ENCODE measurements around the gene WIPI1. TPM values are rescaled to one million over a fixed set of nuclear protein-coding genes. Genes with fewer than 3 reads are reported as not detected.

The WIPI1 gene
- total and polyA plus RNA-seq, 2 of the 13 experiments (the other 11 are each of a cell fraction or from before 2014, with no cell fraction given) = 29.4 to 141 TPM

DNA sequence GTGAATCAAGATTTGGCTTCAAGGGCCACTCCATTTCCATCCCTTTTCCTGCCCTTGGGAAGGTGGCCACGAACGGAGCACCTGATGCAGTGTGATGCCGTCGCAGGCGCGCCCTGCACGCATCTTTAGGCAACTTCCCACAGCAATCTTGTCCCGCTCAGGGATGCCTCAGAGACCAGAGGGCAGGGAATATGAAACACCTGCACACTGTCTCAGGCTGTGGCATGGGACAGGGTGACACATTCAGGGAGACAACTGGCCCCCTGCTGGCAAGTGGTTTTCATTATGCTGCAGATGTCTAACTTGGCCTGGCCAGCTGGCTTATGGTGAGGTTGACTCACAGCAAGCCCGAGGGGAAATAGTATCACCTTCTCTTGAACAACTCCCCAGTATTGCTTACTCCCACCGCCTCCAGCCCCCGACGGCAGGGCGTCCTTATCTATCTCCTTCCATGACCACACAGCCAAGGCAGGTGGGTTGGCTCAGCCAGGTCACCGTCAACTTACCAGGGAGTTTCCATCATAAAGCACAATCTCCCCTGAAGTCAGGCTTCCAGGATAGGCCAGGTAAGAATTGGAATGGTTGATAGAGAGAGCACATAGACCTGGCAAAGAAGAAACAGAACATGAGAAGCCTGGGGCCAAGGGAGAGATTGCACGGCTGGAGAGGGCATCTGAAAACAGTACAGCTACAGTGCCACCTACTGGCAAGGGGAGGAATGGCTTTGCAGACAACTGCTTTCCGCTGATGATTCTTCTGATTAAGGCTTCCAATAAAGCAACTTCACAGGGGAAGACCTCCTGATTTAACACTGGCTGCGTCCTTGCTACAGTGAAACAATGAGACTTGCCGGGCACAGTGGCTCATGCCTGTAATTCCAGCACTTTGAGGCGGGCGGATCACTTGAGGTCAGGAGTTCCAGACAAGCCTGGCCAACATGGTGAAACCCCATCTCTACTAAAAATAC is 21.1 kb downstream of the WIPI1 start (continued):
- TF ChIP-seq, protein P1, sequence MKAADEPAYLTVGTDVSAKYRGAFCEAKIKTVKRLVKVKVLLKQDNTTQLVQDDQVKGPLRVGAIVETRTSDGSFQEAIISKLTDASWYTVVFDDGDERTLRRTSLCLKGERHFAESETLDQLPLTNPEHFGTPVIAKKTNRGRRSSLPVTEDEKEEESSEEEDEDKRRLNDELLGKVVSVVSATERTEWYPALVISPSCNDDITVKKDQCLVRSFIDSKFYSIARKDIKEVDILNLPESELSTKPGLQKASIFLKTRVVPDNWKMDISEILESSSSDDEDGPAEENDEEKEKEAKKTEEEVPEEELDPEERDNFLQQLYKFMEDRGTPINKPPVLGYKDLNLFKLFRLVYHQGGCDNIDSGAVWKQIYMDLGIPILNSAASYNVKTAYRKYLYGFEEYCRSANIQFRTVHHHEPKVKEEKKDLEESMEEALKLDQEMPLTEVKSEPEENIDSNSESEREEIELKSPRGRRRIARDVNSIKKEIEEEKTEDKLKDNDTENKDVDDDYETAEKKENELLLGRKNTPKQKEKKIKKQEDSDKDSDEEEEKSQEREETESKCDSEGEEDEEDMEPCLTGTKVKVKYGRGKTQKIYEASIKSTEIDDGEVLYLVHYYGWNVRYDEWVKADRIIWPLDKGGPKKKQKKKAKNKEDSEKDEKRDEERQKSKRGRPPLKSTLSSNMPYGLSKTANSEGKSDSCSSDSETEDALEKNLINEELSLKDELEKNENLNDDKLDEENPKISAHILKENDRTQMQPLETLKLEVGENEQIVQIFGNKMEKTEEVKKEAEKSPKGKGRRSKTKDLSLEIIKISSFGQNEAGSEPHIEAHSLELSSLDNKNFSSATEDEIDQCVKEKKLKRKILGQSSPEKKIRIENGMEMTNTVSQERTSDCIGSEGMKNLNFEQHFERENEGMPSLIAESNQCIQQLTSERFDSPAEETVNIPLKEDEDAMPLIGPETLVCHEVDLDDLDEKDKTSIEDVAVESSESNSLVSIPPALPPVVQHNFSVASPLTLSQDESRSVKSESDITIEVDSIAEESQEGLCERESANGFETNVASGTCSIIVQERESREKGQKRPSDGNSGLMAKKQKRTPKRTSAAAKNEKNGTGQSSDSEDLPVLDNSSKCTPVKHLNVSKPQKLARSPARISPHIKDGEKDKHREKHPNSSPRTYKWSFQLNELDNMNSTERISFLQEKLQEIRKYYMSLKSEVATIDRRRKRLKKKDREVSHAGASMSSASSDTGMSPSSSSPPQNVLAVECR (CRISPR knock-in tag; IDR thresholded peaks at IDR 0.05; ENCODE audit: borderline replicate concordance) = peak; percentile 22; the same call in 1 of the 2 replicates
- no peak for TF ChIP-seq NKX3-1 (CRISPR knock-in tag; IDR thresholded peaks at IDR 0.05)
- TF ChIP-seq, protein P2, sequence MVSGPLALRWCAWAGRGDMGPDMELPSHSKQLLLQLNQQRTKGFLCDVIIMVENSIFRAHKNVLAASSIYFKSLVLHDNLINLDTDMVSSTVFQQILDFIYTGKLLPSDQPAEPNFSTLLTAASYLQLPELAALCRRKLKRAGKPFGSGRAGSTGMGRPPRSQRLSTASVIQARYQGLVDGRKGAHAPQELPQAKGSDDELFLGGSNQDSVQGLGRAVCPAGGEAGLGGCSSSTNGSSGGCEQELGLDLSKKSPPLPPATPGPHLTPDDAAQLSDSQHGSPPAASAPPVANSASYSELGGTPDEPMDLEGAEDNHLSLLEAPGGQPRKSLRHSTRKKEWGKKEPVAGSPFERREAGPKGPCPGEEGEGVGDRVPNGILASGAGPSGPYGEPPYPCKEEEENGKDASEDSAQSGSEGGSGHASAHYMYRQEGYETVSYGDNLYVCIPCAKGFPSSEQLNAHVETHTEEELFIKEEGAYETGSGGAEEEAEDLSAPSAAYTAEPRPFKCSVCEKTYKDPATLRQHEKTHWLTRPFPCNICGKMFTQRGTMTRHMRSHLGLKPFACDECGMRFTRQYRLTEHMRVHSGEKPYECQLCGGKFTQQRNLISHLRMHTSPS (CRISPR knock-in tag; IDR thresholded peaks at IDR 0.05; ENCODE audit: low read depth) = peak; percentile 65; the same call in 1 of the 2 replicates
- TF ChIP-seq CEBPG (CRISPR knock-in tag; IDR thresholded peaks at IDR 0.05) = peak; percentile 50
- TF ChIP-seq, protein P3, sequence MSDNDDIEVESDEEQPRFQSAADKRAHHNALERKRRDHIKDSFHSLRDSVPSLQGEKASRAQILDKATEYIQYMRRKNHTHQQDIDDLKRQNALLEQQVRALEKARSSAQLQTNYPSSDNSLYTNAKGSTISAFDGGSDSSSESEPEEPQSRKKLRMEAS (IDR thresholded peaks at IDR 0.05) = 0 out of 2 replicates have a peak, but pooled peaks have one; percentile 7
- no peak for TF ChIP-seq ZNF367 (CRISPR knock-in tag; IDR thresholded peaks at IDR 0.05; ENCODE audit: borderline replicate concordance)
- peak; percentile 14; the same call in 1 of the 2 replicates for TF ChIP-seq MZF1 (CRISPR knock-in tag; IDR thresholded peaks at IDR 0.05; ENCODE audit: borderline replicate concordance)
- TF ChIP-seq, protein P4, sequence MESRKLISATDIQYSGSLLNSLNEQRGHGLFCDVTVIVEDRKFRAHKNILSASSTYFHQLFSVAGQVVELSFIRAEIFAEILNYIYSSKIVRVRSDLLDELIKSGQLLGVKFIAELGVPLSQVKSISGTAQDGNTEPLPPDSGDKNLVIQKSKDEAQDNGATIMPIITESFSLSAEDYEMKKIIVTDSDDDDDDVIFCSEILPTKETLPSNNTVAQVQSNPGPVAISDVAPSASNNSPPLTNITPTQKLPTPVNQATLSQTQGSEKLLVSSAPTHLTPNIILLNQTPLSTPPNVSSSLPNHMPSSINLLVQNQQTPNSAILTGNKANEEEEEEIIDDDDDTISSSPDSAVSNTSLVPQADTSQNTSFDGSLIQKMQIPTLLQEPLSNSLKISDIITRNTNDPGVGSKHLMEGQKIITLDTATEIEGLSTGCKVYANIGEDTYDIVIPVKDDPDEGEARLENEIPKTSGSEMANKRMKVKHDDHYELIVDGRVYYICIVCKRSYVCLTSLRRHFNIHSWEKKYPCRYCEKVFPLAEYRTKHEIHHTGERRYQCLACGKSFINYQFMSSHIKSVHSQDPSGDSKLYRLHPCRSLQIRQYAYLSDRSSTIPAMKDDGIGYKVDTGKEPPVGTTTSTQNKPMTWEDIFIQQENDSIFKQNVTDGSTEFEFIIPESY (CRISPR knock-in tag; IDR thresholded peaks at IDR 0.05) = peak; percentile 70
- peak; percentile 79; the same call in 1 of the 2 replicates for TF ChIP-seq ZNF619 (CRISPR knock-in tag; IDR thresholded peaks at IDR 0.05)
- TF ChIP-seq FOXA3 (CRISPR knock-in tag; IDR thresholded peaks at IDR 0.05) = peak; percentile 35; the same call in 1 of the 2 replicates
- TF ChIP-seq ZNF749 (CRISPR knock-in tag; IDR thresholded peaks at IDR 0.05; ENCODE audit: borderline replicate concordance) = no peak
- TF ChIP-seq, protein P5, sequence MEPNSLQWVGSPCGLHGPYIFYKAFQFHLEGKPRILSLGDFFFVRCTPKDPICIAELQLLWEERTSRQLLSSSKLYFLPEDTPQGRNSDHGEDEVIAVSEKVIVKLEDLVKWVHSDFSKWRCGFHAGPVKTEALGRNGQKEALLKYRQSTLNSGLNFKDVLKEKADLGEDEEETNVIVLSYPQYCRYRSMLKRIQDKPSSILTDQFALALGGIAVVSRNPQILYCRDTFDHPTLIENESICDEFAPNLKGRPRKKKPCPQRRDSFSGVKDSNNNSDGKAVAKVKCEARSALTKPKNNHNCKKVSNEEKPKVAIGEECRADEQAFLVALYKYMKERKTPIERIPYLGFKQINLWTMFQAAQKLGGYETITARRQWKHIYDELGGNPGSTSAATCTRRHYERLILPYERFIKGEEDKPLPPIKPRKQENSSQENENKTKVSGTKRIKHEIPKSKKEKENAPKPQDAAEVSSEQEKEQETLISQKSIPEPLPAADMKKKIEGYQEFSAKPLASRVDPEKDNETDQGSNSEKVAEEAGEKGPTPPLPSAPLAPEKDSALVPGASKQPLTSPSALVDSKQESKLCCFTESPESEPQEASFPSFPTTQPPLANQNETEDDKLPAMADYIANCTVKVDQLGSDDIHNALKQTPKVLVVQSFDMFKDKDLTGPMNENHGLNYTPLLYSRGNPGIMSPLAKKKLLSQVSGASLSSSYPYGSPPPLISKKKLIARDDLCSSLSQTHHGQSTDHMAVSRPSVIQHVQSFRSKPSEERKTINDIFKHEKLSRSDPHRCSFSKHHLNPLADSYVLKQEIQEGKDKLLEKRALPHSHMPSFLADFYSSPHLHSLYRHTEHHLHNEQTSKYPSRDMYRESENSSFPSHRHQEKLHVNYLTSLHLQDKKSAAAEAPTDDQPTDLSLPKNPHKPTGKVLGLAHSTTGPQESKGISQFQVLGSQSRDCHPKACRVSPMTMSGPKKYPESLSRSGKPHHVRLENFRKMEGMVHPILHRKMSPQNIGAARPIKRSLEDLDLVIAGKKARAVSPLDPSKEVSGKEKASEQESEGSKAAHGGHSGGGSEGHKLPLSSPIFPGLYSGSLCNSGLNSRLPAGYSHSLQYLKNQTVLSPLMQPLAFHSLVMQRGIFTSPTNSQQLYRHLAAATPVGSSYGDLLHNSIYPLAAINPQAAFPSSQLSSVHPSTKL (CRISPR knock-in tag; IDR thresholded peaks at IDR 0.05) = peak; percentile 47; the same call in 1 of the 2 replicates
- no peak for TF ChIP-seq MAF1 (CRISPR knock-in tag; IDR thresholded peaks at IDR 0.05; ENCODE audit: borderline replicate concordance)
- TF ChIP-seq ZSCAN25 (CRISPR knock-in tag; IDR thresholded peaks at IDR 0.05) = 0 out of 2 replicates have a peak, but pooled peaks have one; percentile 45
- TF ChIP-seq ZNF782 (CRISPR knock-in tag; IDR thresholded peaks at IDR 0.05; ENCODE audit: borderline replicate concordance) = no peak

Data from HepG2 (cell line).